ENCODE measurements around the gene TENM4.

The TENM4 gene

DNA sequence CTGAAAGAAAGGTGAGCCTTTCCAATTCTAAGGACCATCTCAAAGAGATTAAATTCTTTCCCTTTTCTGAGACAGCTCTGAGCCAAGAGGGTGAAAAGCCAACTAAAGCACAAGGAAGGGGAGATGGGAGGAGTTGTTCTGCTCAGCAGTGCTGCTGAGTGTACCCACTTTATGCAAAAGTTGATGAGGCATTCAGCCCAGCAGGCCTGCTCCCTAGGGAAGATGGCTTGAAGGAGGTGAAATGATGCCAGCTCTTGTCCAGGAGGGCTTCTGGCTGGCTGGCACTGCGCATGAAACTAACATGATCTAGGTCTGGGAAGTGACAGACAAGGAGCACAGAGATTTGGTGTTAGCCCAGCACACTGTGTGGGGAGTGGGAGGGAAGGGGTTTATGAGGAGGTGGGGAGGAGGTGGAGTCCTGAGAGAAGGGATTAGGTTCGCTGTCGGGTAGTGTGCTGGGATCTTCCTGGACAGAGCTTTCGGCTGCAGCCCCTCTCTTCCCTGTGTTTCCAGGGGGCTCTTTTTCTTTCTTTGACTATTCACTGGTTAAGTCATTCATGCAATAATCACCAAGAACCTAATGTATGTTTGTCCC lies 640.6 kb downstream of the TENM4 start:
- DNase-seq: no peak

DNA sequence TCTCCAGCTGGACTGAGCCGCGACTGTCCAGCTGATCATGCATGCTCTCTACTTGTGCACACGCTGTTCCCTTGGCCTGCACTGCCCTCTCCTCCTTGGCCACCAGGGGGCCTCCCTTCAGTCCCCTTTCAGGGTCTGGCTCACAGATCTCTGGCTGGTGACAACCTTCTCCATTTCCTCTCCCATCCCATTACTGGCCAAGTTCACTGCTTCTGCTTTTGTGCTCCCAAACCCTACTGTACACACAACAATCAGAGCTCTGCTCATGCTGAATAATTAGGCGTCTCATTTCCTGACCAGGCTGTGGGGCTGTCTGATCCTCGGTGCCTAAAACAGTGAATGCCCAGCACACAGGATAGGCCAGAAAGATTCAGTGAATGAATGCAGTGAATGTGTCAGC lies 642.2 kb downstream of the TENM4 start:
- DNase-seq: peak; percentile 88 to 89

DNA sequence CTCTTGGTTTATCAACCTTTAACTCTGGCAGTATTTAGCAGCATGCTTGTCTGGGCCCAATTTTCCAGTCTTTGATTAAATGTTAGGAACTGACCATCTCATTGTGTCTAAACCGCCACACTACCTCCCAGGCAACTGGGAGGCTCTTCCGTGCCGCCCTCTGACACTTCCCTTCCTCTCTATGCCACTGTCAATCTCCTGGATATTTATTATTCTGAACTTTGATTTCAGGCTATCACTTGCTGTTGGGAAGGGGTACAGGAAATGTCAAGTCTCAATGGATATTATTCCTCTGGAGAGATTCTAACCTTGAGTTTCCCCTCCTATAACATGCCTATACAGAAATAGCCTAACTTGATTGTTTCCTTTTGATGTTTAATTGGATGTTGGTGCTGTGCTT lies 643.3 kb downstream of the TENM4 start:
- no peak for DNase-seq

DNA sequence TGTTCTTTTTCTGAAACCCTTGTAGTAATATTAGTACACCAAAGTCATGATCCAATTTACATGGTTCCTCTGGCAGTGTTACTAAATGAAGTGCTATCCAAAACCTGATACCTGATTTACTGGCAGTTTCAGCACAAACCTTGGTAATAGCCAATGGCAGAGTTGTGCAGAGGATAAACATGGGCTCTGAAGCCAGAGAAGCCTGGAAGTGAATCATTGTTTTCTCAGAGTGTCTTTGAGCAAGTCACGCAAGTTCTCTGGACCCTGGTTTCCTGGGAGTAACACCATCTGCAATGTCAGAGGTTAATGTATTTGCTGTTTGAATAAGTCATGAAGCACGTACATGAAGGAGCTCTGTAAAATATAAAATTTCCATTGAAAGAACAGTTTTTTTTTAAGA lies 643.9 kb downstream of the TENM4 start:
- no peak for DNase-seq

DNA sequence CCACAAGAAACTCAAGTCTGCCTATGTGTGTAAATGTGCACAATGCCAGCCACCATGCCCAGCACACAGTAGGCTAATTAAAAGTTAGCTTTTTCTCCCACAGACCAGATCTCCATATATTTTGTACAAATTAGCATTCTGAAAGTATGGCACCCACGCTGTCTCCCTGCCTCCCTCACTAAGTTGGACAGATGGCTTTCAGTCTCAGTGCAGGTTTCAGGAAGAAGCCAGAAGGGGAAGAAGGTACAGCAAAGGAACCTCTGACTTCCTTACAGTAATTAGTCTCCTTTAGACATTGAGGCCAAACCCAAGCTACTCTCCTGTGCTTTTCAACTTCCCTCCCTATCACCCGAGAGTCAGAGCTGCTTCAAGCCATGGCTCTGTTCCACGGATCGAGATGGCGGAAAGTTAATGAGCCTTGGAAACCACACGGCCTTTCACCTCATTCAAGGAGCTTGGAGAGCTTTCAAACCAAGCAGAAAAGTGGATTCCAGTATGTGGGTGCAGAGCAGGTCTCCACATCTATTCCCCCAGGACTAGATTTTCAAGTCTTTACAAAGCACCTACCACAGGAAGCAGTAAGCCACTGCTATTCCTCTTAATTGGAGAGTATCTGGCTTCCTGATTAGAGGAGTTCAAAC lies 645.1 kb downstream of the TENM4 start:
- peak; percentile 26 to 33 for DNase-seq

DNA sequence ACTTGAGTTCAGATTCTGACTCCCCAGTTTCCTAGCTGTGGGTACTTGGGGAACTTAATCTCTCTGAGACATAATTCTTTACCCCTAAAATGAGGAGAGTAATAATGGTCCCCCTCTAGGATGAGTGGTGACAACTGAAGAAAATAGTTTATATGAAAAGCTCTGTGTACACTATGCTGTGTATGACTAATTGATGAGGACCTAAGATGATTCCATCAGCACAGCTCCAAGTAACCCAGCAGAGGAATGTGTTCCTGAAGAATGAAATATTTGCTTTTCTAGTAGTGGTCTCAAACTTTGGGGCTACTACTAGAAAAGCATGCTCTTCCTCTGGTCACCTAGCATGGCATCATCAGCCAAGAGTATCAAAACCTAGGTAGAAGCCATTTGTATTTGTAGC lies 648.9 kb downstream of the TENM4 start:
- DNase-seq: no peak

DNA sequence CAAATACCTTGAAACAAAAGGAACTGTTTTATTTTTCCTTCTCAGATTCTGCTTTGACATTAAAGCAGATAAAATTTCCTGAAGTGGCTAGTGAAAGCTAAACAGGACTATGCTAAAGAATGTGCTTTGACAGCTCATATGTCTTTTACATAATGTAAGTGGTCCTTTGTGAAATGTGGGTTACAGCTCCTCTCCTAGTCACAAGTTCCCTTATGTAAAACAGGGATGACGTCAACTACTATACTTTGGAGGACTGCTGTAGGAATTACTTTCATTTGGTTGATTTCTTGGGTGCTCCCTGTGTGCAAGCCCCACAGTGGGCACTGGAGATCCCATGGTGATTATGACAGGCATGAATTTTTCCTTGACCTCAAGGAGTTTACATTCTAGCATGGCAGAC lies 649.6 kb downstream of the TENM4 start:
- DNase-seq: peak; percentile 66 to 67

DNA sequence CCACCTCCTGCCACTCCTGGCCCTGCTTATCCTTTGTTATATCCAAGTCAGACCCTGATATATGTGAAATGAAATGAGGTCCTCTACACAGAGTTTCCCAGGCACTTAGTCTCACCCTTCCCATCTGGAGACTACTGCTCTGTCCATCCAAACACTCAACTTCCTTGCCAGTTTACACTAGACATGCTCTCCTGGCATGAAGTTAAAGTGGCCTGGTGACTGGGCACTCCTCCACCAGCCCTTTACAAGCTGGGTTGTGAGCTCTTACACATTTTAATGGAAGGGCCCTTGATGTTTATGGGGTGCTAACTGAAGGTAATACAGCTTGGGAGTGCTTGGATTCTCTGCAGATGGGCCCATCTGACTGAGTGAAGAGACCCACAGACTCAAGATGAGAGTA lies 650.0 kb downstream of the TENM4 start:
- no peak for DNase-seq

DNA sequence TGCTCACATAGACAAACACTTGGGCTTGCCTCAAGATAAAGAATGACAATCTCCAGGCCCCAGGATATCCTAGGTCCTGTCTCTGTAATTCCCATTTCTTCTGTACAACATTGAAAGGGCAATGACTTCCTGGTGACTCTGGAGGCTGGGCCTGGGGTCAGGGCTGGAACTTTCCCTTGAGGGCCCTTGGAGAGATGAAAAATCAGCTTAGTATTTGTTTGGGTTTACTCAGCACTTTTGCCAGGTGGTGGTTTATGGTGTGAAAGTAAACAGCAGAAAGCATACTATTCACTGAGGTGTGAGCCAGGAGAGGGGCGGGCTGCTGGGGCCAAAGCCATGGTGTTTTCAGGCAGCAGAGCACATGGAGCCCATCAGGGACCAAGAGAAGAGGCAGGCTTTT lies 651.5 kb downstream of the TENM4 start:
- DNase-seq: no peak

DNA sequence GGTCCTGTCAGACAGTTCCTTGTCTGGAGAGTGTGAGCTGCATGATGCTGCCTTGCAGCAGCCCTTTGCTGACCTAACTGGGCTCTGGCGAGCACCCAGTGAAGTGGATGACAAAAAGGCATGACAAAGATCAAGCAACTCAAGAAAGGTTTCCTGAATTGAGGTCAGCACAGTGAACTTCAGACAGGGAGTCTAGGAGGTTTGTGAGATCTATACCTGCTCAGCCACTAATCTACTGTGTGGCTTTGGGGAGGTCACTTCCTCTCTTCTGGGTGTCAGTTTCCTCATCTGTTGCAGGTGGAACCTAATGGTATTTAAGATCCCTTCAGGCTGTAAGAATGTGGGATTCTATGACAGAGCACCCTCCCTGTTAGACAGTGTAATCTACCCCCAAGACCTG lies 652.3 kb downstream of the TENM4 start:
- DNase-seq: no peak

DNA sequence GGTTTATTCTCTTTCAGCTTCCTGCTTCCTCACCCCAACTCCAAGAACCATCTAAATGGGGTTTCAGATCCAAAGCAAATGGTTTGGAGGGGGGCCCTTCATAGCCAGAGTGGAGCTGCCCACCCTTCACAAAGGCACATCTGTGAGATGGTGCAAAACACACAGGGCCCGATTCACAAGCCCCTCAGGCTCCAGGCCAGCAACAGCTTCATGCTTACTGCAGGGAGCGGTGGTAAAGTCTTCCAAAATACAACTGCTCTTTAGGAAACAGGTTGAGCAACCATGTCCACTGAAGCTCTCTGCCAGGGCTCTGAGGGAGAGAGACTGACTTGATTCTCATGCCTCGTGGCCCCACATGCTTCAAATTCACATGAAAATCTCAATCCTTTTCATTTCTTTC lies 653.1 kb downstream of the TENM4 start:
- DNase-seq: no peak

DNA sequence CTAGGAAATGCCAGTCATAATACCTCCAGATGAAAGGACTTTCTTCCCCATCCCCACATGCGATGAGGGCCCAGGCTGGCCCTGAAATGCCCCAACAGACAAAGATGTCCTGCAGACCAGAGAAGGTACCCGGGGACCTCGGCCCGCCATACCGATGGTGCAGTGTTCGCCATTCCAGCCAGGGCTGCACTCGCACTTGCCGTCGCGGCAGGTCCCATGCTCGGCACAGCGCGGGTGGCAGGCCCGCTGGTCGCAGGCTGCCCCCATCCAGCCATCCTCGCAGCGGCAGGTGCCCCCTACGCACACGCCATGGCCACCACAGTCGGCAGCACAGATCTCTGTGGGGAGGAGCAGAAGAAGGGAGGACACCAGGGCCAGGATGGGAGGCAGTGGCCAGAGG lies 654.1 kb downstream of the TENM4 start:
- DNase-seq: no peak

DNA sequence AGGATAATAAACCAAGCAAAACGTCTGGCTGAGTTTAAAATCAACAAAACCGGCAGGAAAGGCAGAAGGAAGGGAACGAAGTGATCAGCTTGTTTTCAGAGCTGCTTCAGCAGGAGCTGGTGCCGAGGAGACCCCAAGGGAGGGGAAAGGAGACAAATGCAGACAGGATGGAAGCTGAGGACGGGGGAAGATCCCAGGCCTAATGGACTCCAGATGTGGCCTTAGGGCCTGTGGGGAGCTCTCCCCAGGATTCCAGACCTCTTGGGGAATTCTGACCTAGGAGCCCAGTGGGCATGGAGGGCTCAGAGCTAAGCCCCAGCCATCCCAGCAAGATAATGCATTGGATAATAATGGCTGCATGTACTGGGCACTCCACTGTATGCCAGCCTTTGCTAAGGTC lies 654.7 kb downstream of the TENM4 start:
- no peak for DNase-seq

DNA sequence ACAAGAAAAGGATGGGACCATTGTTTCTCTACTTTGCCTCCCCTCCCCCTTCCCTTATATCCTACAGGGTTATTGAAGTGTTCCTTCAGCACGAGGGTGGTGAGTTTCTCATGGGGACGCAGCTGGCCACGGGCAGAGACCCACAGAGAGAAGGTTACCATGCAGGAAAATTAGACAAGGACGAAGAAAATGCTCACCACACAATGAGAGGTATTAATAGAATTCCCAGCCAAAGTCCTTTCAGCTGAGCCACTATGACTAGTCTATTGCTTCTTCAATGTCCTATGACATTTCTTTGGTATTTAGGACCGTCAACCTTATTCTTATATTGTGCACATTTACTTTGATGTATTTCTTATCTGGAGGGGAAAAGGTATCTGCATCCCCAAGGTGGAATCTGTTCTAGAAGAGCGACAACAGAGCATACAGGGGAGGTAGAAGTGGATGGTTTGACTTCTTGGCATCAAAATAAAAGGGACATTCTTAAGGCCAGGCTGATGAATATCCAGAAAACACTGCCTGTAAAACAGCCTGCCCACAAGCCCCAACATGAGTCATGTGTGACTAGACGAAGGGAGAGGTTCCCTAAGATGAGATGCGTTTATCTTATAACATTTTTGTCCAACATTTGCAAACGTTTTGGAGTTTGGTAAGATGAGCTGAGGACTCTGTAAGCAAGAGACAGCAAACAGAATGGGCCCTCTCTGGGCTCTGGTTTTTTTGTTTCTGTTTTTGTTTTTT lies 656.3 kb downstream of the TENM4 start:
- DNase-seq: no peak

DNA sequence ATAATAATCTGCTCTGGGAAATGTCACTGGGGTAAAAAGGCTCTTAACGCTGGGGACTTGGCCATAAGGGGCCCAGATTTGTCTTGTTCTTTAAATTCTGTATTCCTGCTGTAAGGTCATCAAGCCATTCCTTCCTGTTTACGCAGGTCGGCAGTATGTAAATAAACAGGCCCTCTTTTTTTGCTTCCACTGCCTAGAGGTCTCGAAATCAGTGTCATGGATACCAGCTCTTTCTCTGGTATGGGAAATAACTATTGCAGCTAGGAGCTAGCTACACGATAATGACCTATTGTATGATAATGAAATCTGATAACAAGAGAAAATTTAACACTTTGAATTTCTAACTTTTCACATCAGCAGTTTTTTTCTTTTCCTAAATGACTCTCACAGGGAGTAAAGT lies 657.0 kb downstream of the TENM4 start:
- no peak for DNase-seq

DNA sequence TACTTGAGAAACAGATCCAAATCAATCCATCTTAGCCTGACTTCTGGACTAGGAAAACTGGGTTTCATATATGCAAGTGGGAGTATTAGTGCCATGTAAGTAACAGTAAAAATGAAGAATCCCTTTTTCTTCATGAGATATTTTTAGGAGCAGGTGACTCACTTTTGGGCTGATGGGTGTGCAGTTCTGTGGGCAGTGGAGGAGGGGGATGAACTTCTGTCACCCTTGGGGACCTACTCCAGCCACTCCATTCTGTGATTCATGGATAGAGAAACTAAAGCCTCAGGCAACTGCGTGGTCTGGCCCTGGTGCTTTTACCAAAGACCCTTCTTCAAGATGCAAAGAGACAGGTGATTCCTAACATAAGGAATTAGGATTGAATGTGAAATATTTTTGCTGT lies 657.5 kb downstream of the TENM4 start:
- DNase-seq: no peak

DNA sequence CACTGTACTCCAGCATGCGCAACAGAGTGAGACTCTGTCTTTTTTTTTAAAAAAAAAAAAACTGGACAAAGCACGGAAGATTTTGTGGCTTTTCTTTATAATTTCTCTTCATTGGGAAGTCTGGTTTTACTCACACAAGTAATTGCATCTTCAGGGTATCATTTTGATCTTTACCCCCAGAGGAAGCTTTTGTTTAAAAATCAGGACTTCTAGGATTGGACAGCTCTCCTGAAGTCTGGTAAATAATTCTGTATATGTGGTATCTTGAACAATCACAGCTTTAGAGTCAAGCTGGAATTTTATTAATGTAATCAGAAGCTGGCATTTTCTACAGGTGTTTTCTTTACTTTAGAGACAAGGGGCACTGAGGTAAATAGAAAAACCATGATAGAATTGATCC lies 658.1 kb downstream of the TENM4 start:
- no peak for DNase-seq

DNA sequence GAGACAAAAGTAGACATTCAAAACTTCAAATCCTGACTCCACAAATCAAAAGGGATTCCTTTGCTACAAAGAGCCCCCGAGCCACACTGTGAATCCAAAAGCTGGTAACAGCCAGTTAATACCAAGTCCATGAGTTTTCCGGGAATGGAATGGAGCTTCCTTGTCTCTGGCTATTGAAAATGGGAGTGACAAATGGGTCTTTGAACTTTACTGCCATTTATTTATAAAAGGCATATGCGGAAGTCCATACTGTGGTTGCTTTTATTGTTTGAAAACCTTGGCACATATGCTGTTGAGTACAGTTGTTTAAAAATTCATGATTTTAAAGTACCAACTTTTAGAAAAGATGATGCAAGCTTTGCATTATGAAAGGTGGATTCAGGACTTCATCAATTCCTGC lies 659.9 kb downstream of the TENM4 start:
- no peak for DNase-seq

DNA sequence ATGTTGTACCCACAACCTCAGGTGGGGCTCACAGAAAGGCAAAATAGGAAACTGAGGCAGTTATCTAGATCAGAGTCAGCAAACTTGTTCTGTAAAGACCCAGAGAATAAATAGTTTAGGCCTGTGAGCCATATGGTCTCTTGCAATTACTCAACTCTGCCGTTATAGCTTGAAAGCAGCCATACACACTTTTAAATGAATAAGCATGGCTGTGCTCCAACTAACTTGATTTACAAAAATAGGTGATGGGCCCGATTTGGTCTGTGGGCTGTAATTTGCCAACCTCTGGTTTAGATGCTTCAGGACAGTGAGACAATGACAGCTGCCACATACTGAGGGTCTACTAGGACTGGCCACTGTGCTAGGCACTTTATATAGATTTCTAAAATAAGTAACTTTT lies 667.3 kb downstream of the TENM4 start:
- DNase-seq: no peak

DNA sequence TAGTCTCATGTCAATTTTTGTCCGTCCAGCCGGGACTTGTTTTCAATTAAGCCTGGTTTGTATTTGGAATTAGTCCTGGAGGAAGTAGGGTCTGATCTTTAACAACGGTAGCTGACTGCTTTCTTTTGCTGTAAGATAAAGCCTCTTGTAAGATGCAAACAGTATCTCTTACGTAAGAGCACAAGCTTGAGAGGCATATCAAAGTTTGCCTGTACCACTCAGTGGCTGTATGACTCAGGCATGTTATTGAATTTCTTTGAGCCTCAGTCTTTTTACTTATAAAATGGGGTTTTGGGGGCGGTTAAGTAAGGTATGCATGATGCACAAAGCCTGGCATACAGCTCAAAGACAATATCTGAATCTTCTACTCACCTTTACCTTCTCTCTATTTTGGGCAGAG lies 667.8 kb downstream of the TENM4 start:
- DNase-seq: no peak

DNA sequence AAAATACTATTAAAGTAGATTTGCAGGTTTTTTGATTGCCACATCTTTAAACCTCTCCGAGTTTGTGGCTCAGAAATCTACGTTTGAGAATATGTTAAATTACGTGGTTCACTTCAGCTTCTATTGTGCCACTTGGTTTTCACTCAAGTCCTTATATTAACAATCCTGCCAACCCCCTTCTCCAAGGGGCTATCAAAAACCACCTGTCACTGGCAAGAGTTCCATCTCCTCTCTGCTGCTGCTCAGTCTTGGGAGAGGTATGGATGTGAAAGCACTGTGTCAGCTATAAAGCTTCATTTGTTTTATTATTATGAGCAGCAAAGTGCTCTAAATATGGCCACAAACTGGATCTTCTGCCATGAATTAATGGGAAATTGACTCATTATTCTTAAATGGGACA lies 668.6 kb downstream of the TENM4 start:
- no peak for DNase-seq

DNA sequence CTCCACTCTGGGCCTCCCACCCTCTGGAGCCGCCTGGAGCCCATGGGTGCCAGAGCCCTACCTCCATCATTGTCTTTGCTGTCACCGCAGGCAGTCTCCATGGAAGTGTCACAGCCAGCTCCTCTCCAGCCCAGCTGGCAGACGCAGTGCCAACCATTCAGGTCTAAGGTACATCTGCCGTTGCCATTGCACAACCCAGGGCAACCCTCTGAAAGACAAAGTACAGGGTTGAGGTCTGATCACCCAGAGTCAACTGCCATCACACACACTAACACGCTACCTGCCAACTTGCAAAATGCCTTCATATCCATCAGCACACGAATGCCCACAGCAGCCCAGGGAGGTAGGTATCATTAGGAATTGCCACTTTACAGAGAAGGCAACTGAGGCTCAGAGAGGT lies 669.9 kb downstream of the TENM4 start:
- no peak for DNase-seq

DNA sequence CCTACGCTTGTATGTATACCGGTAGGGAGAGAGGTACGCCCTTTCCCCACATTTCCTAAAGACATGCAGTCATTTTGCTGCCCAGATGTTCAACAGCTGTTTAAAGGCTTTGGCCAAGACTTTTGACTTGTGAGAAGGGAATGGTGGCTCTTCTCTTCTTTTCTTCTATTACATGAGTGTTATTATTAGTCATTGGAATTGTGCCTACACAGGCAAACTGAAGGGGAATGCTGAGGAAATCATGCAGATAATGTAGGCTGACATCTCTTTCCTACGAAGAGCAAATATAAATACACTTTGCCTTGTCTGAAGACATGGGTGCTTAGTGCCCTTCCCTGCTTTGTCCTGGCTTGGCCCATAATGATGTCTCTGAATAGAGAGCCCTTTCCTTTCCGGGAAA lies 671.9 kb downstream of the TENM4 start:
- DNase-seq: no peak

DNA sequence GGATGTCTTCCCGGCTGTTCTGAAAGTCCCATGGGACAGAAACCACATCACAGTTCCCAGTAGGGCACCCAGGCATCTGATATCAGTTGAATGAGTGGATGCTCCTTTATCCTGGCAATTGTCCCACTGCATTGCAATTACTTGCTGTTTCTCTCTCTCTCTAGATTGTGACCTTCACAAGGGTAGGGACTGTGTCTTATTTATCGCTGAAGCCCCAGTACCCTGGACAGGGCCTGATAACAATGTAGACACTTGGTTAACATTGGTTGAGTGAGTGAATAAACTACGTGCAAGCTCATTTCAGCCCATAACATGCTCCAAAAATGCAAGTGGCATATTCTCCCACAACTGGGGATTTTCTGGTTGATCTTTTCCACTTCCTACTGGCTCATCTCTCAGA lies 672.5 kb downstream of the TENM4 start:
- DNase-seq: no peak
